ENCODE results near the gene TACC3.

DNA sequence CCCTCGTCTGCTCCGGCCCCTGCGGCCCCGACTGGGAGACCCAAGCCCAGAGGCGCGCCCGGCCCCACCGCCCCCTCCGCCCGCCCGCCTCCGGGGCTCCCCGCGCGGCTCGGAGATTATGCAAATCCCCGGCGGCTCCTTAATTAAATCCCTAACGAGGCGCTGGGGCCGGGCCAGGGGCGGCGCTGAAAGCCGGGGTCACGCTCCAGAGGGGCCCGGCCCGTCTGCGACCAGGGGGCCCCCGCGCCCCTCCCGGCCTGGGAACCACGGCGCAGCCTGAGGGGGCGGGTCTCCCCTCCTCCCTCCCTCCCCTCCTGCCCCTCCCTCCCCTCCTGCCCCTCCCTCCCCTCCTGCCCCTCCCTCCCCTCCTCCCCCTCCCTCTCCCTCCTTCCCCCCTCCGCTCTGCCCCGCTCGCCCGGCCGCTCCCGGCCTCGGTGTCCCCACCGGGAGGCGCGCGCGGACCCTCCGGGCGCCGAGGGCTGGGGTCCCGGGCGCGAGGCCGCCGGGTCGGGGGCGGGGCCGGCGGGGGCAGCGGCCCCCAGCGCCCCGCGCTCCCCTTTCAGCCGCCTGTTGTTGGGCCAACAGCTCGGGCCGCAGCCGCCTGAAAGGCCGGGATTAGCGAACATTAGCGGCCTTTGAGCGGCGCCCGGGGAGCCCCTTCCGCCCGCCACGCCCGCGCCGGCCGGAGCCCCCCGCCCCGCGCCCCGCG is 45.9 kb downstream of the TACC3 start:
- TF ChIP-seq, protein P1, sequence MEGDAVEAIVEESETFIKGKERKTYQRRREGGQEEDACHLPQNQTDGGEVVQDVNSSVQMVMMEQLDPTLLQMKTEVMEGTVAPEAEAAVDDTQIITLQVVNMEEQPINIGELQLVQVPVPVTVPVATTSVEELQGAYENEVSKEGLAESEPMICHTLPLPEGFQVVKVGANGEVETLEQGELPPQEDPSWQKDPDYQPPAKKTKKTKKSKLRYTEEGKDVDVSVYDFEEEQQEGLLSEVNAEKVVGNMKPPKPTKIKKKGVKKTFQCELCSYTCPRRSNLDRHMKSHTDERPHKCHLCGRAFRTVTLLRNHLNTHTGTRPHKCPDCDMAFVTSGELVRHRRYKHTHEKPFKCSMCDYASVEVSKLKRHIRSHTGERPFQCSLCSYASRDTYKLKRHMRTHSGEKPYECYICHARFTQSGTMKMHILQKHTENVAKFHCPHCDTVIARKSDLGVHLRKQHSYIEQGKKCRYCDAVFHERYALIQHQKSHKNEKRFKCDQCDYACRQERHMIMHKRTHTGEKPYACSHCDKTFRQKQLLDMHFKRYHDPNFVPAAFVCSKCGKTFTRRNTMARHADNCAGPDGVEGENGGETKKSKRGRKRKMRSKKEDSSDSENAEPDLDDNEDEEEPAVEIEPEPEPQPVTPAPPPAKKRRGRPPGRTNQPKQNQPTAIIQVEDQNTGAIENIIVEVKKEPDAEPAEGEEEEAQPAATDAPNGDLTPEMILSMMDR (IDR thresholded peaks at IDR 0.05): no peak
- TF ChIP-seq POLR2A (IDR thresholded peaks at IDR 0.05): no peak

All from adrenal gland (tissue), 5 donors.